GM18909 (cell line): ENCODE data around the gene SSRP1.
A peak's percentile ranks its signal among the peaks of the same experiment; 100 is the strongest.

Experiments
- ATAC-seq: cut with Tn5 transposase; IDR thresholded peaks from one replicate; pipeline ENCODE4 v1.9.1; 2021; ENCODE audit warnings: mild to moderate bottlenecking; ENCODE audit not compliant: unreplicated experiment, poor library complexity

Gene SSRP1

DNA sequence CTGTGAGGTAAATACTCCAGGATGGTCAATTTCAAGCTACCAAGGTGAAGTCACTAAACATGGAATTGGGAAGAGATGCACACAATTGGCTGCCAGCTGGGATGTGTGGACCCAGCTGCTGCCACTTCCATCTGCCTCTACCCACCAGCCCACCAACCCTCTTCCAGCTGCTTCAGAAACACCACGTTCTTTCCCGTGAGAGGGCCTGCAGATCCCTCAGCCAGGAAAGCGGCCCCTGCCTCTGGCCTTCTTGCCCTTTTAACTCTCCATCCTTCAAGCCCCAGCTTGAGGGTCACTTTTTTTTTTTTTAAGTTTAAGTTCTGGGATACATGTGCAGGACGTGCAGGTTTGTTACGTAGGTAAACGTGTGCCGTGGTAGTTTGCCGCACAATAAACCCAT lies 25.3 kb upstream of the SSRP1 start:
- no peak for ATAC-seq

DNA sequence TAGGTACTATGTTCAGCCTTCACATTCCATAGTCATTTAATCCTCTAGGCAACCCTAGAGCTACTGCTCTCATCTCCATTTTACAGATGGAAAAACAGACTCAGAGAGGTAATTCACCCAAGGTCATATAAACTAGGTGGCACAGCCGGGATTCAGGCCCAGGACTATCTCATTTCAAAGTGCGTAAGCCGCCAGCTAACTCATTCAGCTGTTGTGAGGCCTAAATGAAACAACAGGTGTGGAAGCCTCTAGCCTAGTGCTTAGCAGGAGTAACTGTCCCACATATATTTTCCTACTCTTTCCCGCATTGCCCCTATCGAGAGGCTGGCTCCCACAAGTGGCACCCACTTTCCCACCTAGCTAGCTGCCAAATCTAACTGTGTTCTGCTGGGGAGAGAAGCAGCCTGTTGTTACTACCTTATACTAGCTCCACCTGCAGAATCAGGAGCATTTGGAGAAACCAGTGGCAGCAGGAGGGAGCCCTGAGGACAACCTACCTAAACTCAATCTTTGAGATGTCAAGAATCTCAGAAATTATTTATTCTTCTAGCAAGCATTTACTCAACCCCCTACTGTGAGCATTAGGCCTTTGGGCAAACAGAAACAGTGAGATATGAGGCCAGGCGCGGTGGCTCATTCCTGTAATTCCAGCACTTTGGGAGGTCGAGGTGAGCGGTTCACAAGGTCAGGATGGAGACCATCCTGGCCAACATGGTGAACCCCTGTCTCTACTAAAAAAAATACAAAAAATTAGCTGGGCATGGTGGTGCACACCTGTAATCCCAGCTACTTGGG lies 24.4 kb upstream of the SSRP1 start:
- no peak for ATAC-seq

DNA sequence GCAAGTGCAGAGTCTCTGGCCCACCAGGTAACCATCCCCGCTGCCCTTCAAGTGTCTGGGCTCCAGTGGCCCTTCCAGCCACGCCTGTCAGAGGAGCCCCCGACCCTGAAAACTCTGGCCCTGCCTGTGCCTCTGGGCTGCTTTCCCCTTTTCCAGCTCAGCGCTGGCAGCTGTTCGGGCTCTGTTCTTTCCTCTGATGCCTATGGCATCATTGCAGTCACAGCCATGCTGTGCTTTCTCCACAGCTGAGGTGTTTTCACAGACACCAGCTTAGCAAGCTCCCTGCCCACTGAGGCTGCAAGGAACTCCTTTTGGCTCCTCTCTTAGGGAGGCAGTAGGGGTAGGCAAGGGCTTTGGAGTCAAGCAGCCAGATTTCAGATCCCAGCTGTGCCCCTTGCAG lies 23.7 kb upstream of the SSRP1 start:
- ATAC-seq = no peak

DNA sequence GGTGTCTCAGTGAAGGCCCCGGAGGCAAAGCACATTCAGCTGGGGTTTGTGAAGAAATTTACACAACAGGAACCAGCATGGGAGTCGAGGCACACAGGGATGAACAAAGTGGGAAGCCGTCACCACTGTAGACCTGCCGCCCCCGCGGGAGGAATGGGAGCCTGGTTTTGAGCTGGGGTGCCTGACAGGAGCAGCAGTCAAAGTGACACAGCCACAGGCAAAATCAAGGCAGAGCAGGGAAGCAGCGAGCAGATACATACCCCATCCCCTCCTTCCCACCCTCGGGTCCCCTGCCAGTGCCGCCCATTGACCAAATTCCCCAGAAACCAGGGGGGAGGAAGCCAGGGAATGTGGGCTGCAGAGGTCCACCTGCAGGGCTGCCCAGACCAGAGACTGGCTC lies 23.3 kb upstream of the SSRP1 start:
- ATAC-seq = no peak

DNA sequence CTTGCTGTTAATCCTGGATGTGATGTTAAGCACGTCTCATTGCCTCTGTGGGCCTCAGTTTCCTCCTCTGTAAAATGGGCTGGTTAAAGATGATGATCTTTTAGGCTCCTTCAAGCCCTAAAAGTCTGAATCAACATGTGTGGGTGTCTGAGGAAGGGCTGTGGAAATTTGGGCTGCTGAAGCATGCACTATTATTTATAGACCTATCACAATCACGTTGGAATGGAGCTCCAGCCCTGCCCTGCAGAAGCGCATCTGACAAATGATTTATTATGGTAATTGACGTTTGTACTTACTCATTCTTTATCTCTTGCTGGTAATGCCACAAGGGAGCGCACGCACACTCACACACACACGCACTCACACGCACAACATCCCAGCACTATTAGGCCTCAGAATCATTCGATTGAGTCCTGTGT lies 22.9 kb upstream of the SSRP1 start:
- no peak for ATAC-seq

DNA sequence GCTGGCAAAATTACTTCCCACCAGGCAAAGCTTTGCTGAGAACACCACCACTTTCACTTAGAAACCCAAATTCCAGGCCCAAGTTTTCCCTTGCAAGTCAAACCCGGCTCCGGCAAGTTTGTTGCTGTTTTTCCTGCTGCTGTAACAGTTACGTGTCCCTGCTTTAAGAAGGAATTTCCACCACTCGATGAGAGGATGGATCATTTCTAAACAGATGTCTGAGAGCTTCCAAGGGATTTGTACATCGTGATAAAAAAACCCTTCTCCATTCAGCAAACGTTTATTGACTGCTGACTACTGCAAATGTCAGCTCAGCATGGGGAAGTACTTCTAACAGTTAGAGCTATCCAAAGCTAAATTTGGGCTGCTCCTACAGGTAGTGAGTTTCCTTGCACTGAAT lies 22.2 kb upstream of the SSRP1 start:
- no peak for ATAC-seq

DNA sequence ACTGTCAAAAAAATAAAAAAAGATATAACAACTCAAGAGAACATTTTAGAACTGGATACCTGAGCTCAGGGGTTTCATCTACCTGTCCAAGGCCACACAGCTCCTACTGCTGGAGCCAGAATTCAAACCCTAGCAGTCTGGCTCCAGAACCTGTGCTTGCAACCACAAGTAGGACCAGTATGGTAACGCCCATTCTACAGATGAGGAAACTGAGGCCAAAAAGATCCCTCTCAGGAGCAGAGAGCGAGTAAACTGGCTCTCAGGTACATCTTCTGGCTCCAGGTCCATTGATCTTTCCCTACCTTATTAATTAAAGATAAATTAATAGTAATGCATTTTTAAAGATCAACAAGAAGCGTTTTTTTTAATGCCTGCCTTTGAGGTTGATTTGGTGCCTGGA lies 21.6 kb upstream of the SSRP1 start:
- ATAC-seq = no peak

DNA sequence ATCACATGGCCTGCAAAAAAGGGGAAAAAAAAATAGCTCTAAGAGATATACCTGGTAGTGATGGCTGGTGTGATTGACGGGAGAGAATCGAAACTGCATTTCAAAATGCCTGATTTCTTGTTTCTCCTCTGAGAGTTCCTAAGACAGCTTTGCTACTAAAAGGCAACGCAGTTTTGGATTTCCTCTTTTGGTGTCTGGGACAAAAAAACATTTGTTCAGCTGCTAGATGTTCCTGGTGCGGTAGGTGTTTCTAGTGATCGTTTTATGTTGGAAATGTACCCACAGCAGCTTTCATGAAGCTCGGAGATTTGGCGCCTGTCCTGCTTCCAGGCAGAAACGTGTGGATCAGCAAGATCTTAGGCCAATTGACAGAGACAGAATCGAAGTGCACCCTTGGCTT lies 20.6 kb upstream of the SSRP1 start:
- ATAC-seq = no peak

DNA sequence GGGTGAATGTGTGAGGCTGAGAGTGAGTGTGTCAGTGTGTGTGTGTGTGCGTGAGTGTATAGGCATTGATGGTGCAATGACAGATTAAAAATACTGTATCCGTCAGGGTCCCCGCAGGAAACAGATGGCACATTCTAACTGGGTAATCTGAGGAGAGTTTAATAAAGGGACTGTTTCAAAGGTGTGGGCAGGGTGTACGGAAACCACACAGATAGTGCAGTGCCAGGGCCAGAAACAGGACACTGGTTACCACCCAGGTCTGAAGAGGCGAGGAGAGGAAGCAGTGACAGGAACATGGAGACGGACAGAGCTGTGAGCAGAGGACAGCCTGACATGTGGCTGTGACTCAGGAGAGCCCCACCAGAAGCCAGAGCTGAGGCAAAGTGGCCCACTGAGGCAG lies 19.0 kb upstream of the SSRP1 start:
- ATAC-seq = no peak

DNA sequence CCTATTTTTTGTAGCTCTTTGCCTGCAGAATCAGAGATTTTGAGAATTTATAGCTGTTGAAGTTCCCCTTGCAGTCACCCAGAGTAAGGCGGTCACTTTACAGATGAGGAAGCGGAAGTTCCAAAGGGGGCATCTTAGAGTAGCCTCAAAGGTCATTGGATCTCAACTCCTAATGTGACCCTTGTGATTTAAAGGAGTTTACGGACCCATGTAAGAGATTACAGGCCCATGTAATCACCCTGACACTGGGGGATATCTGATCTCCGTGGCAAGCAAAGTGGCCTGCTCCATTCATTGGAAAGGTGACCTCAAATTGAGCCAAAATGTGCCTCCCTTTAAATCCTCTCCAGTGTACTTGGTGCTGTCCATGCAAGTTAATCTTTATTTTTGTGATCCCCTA lies 18.2 kb upstream of the SSRP1 start:
- ATAC-seq = no peak

DNA sequence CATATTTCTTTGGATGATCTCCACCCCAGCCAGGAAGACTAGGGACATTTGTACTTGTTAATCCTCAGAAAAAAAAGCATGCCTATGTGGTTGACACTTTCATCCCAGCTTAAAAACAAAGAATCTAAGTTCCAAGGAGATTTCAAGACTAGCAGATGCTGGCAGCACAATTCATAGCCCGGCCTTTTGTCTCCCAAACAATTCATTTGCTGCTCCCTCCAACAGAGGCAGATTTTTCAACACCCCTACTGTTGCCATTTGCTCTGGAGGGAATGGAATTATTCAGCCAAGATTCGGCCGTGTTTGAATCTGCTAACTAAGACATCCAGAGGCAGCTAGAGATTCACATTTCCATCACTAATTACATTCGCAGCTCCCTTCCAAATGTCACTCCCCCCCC lies 17.8 kb upstream of the SSRP1 start:
- ATAC-seq = no peak

DNA sequence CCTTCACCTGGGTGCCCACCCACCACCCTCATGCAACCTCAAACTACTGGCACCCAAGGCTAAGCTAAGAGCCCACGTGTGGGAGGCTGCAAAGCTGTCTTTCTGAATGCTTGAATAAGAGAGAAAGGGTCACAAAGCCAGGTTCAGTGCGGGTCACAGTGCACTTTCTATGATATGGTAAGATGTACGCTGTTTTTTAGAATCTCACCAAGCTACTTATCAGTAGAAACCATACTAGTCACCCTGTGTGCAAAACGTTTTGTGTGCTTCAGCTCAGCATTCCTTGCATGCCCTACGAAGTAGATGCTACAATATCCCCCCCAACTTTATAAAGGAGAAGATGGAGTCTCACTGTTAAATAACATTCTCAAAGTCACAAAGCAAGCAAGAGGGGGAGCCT lies 17.3 kb upstream of the SSRP1 start:
- ATAC-seq = no peak

DNA sequence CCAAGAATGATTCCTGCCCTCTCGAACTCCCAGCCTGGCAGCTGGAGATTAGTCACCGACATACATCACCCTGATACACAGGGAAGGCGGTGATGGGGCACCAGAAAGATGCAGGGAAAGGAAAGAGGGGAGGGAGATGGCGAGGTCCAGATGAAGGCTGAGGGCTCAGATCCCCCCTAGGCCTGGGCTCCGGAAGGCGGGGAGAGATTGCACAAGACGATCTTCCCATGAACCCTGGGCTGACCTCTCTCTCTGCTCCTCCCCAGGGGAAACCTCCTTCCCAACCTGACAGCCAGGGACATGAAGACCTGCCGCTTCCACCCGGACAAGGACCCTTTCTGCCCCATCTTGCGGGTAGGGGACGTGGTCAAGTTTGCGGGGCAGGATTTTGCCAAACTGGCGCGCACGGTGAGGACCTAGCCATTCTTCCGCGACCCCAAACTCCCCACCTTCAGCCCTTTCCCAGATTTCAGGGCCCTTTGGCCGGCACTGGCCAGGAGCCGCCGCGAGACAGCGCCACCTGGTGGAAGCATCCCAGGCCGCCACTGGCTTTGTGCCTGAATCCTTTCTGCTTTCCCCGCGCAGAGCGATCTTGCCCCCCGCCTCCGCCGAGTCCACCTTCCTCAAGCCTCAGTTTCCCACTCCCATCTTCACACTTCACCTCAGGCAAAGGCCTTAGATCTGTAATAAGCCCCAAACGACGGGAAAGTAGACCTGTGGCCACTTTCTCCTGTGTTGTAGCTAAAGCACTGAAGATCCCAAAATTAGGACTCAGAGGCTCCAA lies 14.0 kb upstream of the SSRP1 start:
- peak; percentile 48 for ATAC-seq

DNA sequence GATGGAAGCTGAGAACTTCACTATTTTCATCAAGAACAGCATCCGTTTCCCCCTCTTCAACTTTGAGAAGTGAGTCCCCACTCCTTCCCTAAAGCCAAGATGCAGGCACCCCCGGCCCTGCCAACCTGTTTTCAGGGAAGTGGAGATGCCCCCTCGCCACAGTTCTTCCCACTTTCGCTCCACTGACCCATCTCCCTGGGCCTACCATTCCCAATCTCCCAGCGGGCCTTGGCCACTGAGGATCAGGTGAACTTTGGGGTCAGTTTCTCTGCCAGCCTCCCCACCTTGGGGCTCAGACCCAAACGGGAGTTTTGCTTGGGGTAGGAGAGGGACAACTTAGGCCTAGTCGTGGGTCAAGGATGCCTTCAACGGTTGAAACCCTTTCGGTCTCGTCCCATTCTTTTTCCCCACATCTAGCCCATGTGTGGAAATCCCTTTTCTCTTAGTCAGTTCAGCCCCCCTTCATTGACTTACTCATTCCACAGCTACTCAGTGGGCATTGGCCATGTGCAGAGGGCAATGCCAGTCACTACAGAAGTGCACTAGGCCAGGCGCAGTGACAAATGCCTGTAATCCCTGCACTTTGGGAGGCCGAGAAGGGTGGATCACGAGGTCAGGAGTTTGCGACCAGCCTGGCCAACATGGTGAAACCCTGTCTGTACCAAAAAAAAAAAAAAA lies 13.1 kb upstream of the SSRP1 start:
- ATAC-seq = no peak

DNA sequence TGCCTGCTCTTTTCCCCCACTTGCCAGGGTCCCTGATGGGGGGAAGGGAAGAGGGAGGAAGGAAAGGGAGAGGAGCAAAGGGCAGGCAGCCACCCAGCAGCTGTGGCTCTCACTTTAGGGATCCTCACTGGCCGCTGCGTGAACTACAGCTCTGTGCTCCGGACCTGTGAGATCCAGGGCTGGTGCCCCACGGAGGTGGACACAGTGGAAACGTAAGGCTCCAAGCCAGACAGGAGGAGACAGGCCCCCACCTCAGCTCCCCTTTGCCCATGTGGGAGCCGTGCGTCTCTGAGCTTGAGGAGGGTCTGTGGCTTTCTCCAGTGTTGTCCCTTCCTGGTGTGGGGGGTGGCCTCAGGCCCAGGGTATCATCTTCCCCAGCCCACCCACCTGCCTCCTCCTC lies 12.4 kb upstream of the SSRP1 start:
- ATAC-seq = no peak

DNA sequence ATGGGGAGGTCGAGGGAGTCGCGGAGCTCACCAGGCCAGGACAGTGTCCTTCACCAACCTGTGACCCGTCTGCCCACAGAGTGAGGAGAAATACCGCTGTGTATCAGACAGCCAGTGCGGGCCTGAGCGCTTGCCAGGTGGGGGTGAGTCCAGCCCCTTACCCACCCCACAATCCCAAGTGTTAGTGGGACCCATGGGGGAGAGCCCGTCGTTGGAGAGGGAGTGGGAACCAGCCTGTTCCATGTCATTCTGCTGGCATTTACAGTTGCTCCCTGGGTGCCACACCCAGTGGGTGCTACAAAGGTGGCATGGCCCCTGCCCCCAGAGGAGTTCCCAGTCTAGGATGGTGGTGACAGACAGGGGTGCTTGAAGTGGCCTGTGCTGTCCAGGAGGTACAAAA lies 11.6 kb upstream of the SSRP1 start:
- no peak for ATAC-seq

DNA sequence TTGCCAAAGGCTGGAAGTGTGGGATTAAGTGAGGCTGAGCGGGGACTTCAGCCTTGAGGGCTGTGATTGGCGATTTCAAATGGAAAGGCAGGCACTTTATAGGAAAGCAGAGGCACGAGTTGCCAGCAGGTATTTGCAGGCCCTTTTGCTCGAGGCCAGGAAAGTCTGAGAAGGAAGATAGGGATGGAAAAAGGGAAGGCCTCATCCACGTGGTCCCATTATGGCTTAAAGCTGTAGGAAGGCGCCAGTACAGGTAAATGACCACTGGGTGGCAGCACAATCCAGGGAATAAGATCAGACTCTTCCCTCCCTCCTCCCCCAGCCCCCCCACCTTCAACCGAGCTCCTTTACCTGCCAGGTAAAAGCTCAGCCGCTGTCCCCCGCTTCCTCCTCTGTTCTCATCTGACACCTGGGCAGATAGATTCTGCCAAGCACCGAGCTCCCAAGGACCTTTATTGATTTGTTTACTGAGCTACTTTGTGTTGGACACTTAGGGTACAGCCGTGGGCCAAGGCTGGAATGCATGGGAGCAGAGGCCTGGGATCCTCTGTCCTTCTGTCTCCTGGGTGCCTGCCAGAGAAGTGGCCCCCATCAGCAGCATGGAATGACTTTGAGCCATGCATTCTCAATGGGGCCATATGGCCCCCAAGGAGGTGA lies 10.0 kb upstream of the SSRP1 start:
- ATAC-seq = peak; percentile 74

DNA sequence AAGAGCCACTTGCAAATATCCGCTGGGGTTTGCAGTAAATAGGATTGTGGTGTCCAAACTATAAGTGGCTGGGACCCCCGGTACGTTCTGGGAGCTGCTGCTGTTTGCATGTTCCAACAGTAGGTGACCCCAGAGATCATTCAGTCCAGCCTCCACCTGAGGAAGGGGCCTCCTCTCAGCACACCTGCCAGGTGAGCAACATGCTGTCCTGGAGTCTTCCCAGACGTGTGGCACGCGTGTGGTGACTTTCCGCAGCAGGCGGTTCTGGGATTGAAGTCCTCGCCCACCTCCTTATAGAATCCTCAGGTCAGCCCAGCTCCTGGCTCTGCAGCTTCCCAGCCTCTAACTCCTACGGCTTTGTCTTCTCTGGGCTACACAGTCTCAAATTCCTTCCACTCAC lies 9.1 kb upstream of the SSRP1 start:
- ATAC-seq = no peak

DNA sequence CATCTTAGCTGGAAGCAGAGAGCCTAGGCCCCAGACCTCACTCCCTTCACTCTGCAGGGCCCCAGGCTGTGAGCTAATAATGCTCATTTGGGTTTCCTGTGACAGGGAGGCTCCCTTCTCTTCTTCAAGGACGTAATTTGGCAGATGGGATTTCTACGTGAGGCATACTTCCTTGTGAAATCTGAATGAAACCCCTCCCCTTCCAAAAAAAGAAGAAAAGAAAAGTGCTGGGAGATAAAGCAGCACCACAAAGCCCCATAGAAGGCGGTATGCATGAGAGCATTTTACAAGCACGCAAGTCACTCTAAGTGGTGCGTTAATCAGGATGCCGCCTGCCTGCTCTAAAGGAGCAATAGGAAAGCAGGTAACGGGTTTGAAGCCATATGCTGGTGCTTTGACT lies 8.1 kb upstream of the SSRP1 start:
- ATAC-seq = no peak

DNA sequence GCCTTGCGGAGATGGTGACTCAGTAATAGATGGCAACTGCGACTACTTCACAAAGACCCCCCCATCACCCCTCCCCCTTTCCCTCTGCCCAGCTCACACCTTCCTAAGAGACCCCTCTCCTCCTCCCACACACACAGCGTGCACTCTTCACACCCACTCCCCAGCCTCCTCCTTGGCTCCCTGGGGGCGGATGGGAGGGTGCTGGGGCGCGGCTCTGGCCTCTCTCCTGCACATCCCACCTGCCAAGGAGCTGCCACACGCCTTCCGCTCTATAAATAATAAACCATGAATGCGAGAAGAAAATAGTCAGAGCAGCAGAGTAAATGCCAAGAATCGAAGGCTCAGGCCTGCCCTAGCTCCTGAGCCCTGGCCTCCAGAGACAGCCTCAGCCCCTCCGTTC lies 7.0 kb upstream of the SSRP1 start:
- no peak for ATAC-seq

DNA sequence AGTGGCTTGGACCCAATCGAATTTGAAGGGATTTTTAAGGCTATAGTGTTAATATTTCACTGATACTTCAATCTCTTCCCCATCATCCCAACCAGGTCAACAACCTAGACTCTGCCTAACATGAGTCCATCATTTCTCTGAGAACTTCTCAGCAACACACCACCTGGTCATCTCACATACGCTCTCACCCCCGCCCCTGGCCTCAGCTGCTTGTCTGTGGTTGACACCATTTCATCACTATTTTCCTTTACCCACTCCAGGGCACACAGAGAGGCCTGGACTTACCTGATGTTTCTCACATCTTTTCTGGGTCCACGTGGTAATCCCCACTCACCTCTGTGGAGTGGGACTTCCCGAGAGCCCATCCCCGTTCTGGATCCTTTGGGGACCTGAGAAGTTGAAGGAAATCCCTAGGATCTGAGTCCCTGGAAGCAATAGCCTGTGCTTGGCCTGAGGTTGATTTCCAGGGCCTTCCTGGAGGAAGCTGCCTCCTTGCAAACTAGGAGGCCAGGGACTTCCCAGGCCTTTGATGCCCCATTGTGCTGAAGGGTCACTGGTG lies 5.6 kb upstream of the SSRP1 start:
- no peak for ATAC-seq
